Measurements from ENCODE around the gene NEK8. TPM values are rescaled to one million over a fixed set of nuclear protein-coding genes. Genes with fewer than 3 reads are reported as not detected.
A peak's percentile ranks its signal among the peaks of the same experiment; 100 is the strongest.

Gene NEK8
- total and polyA plus RNA-seq, 10 donors = 7.3 to 17.6 (median 12.1) TPM

DNA sequence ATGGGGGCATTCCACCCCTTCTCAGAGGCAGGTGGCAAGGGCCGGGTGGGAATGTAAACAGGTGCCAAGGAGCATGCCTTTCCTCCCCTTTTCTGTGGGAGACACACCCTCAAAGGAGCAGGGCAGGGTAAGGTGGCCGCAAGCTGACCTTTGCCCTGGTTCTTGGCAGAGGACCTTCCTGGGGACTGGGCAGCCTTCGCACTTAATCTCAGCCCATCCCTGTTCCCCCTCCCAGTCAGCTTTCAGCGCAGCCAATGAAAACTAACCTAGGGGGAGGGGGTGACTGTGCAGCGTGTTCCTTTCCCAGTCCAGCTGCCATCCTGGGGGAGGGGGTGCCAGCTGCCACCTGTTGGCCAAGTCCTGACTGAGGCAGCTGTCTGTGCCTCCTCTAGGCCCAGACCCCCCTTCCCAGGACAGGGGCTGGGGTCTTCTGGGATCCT, 18.0 kb downstream of the NEK8 start:
- TF ChIP-seq POLR2AphosphoS5 (IDR thresholded peaks at IDR 0.05) (no peak), CTCF (IDR thresholded peaks at IDR 0.05 in 8 of 11, conservative IDR thresholded peaks at IDR 0.05 in 3 of 11) (no peak), POLR2A (IDR thresholded peaks at IDR 0.05) (no peak)
- Histone ChIP-seq H3K27me3 (replicated peaks in 1 of 7) (peaks cover 0 to 14% (median 0%) of the 10 kb centered on the region in 7 donors), H3K27ac (peak overlapping the region; percentile 13 to 96 (median 82)), H3K4me3 (peak overlapping the region in 2 of 8 donors; percentile 83 to 91), H3K9me3 (no peaks in the 10 kb centered on the region), H3K4me1 (peaks cover 33 to 91% (median 78%) of the 10 kb centered on the region in 6 donors), H3K36me3 (peaks cover 0 to 39% (median 25%) of the 10 kb centered on the region in 6 donors)
- intact Hi-C loops (cut with DNase I; ENCODE audit: low total_unique reads) = no loop called here
- peak; percentile 74 for DNase-seq
- WGBS, 5 donors = 43 to 71% (median 54%) methylated on average over 3 to 5 of the region's 5 CpGs

DNA sequence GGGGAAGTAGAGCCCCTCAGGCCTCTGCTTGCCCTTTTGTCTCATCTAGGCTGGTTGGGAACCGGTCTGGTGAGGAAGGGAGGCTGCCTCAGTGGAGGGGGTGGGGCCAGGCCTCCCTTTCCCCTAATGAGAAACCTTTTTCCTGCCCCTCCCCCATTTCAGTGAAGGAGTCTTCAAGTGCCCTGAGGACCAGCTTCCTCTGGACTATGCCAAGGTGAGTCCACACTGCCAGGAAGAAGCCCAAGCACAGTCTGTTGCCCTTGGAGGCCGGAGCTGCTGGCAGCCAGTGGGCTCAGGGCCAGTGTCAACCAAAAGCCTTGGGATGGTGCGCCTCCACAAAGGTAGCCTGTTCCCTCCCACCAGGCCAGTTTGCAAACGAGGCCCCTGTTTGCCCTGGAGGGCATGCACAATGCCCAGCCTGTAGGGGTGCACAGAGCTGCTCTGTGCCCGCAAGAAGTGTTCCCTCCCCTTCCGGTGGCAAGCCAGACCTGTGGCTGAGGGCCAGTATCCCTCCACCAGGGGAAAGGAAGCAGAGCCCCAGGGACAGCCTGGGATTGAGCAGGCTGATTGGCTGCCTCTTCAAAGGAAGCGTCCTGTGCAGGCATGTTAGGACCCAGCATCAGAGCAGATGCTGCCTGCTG, 18.6 kb downstream of the NEK8 start:
- Histone ChIP-seq H3K4me3 (peak overlapping the region in 1 of 8 donors; percentile 91), H3K36me3 (peaks cover 0 to 44% (median 25%) of the 10 kb centered on the region in 6 donors), H3K9me3 (no peaks in the 10 kb centered on the region), H3K27ac (peak overlapping the region; percentile 13 to 96 (median 82)), H3K27me3 (replicated peaks in 1 of 7) (peaks cover 0 to 14% (median 0%) of the 10 kb centered on the region in 7 donors), H3K4me1 (peaks cover 31 to 86% (median 72%) of the 10 kb centered on the region in 6 donors)
- DNase-seq = peak; percentile 73
- intact Hi-C loops (cut with DNase I; ENCODE audit: low total_unique reads) = no loop called here
- 56 to 80% (median 72%) methylated on average over 1 to 7 of the region's 7 CpGs for WGBS, 5 donors
- TF ChIP-seq POLR2AphosphoS5 (IDR thresholded peaks at IDR 0.05) = peak in 2 of 3 donors; percentile 51 to 57
- TF ChIP-seq POLR2A (IDR thresholded peaks at IDR 0.05) = no peak
- TF ChIP-seq CTCF (IDR thresholded peaks at IDR 0.05 in 8 of 11, conservative IDR thresholded peaks at IDR 0.05 in 3 of 11) = peak in 2 of 11 experiments; percentile 5 to 13

GRCh38 chr17:28747801-28748750, 19.5 kb downstream of the NEK8 start:
- H3K9me3 ChIP-seq = no peaks in the 10 kb centered on the region
- no peak overlapping the region for H3K4me3 ChIP-seq
- H3K4me1 ChIP-seq = peaks cover 31 to 81% (median 63%) of the 10 kb centered on the region in 6 donors
- peak; percentile 74 for DNase-seq
- intact Hi-C loops (cut with DNase I; ENCODE audit: low total_unique reads) = no loop called here
- H3K27ac ChIP-seq = peak overlapping the region in 5 of 8 donors; percentile 38 to 96 (median 94)
- H3K36me3 ChIP-seq = peaks cover 0 to 49% (median 25%) of the 10 kb centered on the region in 6 donors
- H3K27me3 ChIP-seq (replicated peaks in 1 of 7) = peaks cover 0 to 14% (median 0%) of the 10 kb centered on the region in 7 donors
- TF ChIP-seq POLR2A (IDR thresholded peaks at IDR 0.05) (no peak), POLR2AphosphoS5 (IDR thresholded peaks at IDR 0.05) (peak in 1 of 3 donors; percentile 2)
- 81 to 93% (median 89%) methylated on average over 17 to 18 of the region's 18 CpGs for WGBS, 5 donors

DNA sequence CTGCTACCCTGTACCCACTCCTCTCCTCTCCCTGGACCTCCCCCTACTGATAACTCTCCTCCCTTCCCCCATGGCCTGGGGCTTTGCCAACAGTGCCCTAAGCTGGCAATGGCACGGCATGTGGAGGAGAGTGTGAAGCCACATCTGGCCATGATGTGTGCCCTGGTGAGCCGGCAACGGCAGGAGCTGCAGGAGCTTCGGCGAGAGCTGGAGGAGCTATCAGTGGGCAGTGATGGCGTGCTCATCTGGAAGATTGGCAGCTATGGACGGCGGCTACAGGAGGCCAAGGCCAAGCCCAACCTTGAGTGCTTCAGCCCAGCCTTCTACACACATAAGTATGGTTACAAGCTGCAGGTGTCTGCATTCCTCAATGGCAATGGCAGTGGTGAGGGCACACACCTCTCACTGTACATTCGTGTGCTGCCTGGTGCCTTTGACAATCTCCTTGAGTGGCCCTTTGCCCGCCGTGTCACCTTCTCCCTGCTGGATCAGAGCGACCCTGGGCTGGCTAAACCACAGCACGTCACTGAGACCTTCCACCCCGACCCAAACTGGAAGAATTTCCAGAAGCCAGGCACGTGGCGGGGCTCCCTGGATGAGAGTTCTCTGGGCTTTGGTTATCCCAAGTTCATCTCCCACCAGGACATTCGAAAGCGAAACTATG, 20.4 kb downstream of the NEK8 start:
- peak; percentile 68 for DNase-seq
- 62 to 86% (median 85%) methylated on average over 17 to 18 of the region's 18 CpGs for WGBS, 5 donors
- peaks cover 0 to 49% (median 25%) of the 10 kb centered on the region in 6 donors for H3K36me3 ChIP-seq
- H3K4me1 ChIP-seq = peaks cover 31 to 74% (median 57%) of the 10 kb centered on the region in 6 donors
- no peak overlapping the region for H3K4me3 ChIP-seq
- no peak for TF ChIP-seq CTCF (IDR thresholded peaks at IDR 0.05 in 8 of 11, conservative IDR thresholded peaks at IDR 0.05 in 3 of 11)
- TF ChIP-seq POLR2A (IDR thresholded peaks at IDR 0.05) = no peak
- peak in 2 of 3 donors; percentile 6 to 61 for TF ChIP-seq POLR2AphosphoS5 (IDR thresholded peaks at IDR 0.05)
- intact Hi-C loops (cut with DNase I; ENCODE audit: low total_unique reads) = no loop called here
- H3K27ac ChIP-seq = peak overlapping the region in 4 of 8 donors; percentile 38 to 96 (median 94)
- H3K9me3 ChIP-seq = no peaks in the 10 kb centered on the region
- peaks cover 0 to 14% (median 0%) of the 10 kb centered on the region in 7 donors for H3K27me3 ChIP-seq (replicated peaks in 1 of 7)
